HEK293 (cell line): Measurements from ENCODE around the gene SSTR3.

Experiments used
- BCL11A ChIP-seq: fragments of 450-650 bp; formaldehyde crosslinking; IDR thresholded peaks from 2 replicates; pipeline ENCODE4 v1.5.1; 2016; ENCODE audit warnings: low read depth, missing biosample characterization, missing genetic modification characterization
- CTCF ChIP-seq: fragments of 450-650 bp; formaldehyde crosslinking; IDR thresholded peaks from 2 replicates; pipeline ENCODE4 v1.5.1; 2016; ENCODE audit warnings: missing biosample characterization, missing genetic modification characterization
- REST ChIP-seq: fragments of 450-650 bp; formaldehyde crosslinking; IDR thresholded peaks from 2 replicates; pipeline ENCODE4 v1.5.1; 2016; ENCODE audit warnings: missing biosample characterization, missing genetic modification characterization
- TCF7L2 ChIP-seq: IDR thresholded peaks from 2 replicates; pipeline ENCODE4 v1.6.1; 2011; ENCODE audit warnings: low read depth, mild to moderate bottlenecking, inconsistent platforms, low read length, moderate library complexity, borderline replicate concordance
- YY1 ChIP-seq: fragments of 450-650 bp; formaldehyde crosslinking; IDR thresholded peaks from 2 replicates; pipeline ENCODE4 v1.5.1; 2018; ENCODE audit warnings: missing biosample characterization, missing genetic modification characterization
- ZFP37 ChIP-seq: fragments of 450-650 bp; formaldehyde crosslinking; IDR thresholded peaks from 2 replicates; pipeline ENCODE4 v1.5.1; 2016; ENCODE audit warnings: missing biosample characterization, missing genetic modification characterization
- ZNF274 ChIP-seq, 2 experiments: fragments of 200-500 bp in 1 of 2; fragments of 450-650 bp in 1 of 2; sonication (Bioruptor generic) in 1 of 2; formaldehyde crosslinking in 1 of 2; IDR thresholded peaks; 2 replicates each; pipeline versions ENCODE4 v1.5.1 to v1.6.1; 2014 to 2016; ENCODE audit warnings: borderline replicate concordance in 1 of 2, inconsistent platforms in 1 of 2, low read length in 1 of 2, missing biosample characterization in 1 of 2, missing genetic modification characterization in 1 of 2
- ZNF792 ChIP-seq: fragments of 450-650 bp; formaldehyde crosslinking; IDR thresholded peaks from 2 replicates; pipeline ENCODE4 v1.5.1; 2016; ENCODE audit warnings: missing biosample characterization, missing genetic modification characterization

GRCh38 chr22:37225481-37225880 lies 13.2 kb upstream of the SSTR3 start:
- TF ChIP-seq YY1 (tag by site-specific recombination) (no peak), TCF7L2 (no peak), ZNF792 (tag by site-specific recombination) (no peak), CTCF (no peak), BCL11A (no peak), REST (tag by site-specific recombination) (no peak), ZFP37 (tag by site-specific recombination) (no peak), ZNF274 (IDR thresholded peaks at IDR 0.05; ENCODE audit: low read length) (no peak), ZNF274 (tag by site-specific recombination; IDR thresholded peaks at IDR 0.05; ENCODE audit: borderline replicate concordance) (no peak)
